Prostate gland (tissue), 2 donors: ENCODE results near the gene MMP12. TPM values are rescaled to one million over a fixed set of nuclear protein-coding genes. Genes with fewer than 3 reads are reported as not detected.

ENCODE experiments used
- DNase-seq: peaks from one replicate; pipeline ENCODE4 v3.0.0-alpha.2; 2019; ENCODE audit warnings: low spot score
- H3K27ac ChIP-seq, 2 donors: fragments of 200-600 bp; sonication (generic); 2 replicates each; pipeline ENCODE4 v1.5.1; 2017 to 2019
- H3K27me3 ChIP-seq: fragments of 200-600 bp; sonication (generic); replicated peaks from 2 replicates; pipeline ENCODE4 v1.5.1; 2019; ENCODE audit not compliant: insufficient read depth
- H3K36me3 ChIP-seq, 2 donors: fragments of 200-600 bp; sonication (generic); 1 replicate in 1 of 2; 2 replicates in 1 of 2; pipeline versions ENCODE4 v1.5.1 to v1.8.1; 2017 to 2019
- H3K4me1 ChIP-seq: fragments of 200-600 bp; sonication (generic); replicated peaks from 2 replicates; pipeline ENCODE4 v1.5.1; 2019
- H3K4me3 ChIP-seq, 2 donors: fragments of 200-600 bp; sonication (generic); 2 replicates each; pipeline ENCODE4 v1.5.1; 2017 to 2019
- H3K9me3 ChIP-seq: fragments of 200-600 bp; sonication (generic); 2 replicates; pipeline ENCODE4 v1.5.1; 2017
- POLR2A ChIP-seq: fragments of 450-650 bp; IDR thresholded peaks from one replicate; pipeline ENCODE4 v1.6.1; 2016; ENCODE audit warnings: antibody characterized with exemption, mild to moderate bottlenecking
- POLR2AphosphoS5 ChIP-seq: sonication (generic); formaldehyde crosslinking; IDR thresholded peaks from one replicate; pipeline ENCODE4 v1.6.1; 2017; ENCODE audit warnings: antibody characterized with exemption
- WGBS: methylation state at CpG from one replicate; pipeline ENCODE4 v1.1.5; 2018; 5-methylcytosine and 5-hydroxymethylcytosine counted together
- intact Hi-C: fragments of 100-400 bp; cut with DNase I; formaldehyde crosslinking; loops from one replicate; pipeline ENCODE4 v1.14.2; 2022
- total RNA-seq, 2 donors: library from RNA; depleted of rRNA; stranded (reverse); fragments of >200 nt; gene quantifications; one replicate each; pipeline ENCODE4 v1.1.0, GENCODE V29; 2016
- TF ChIP-seq, protein P1 (sequence below), 4 experiments: fragments of 200-600 bp in 2 of 4; fragments of 450-650 bp in 2 of 4; sonication (generic) in 2 of 4; IDR thresholded peaks; 1 replicate in 3 of 4; 2 replicates in 1 of 4; pipeline ENCODE4 v1.5.1; 2016 to 2019; ENCODE audit warnings: antibody characterized with exemption in 4 of 4, mild to moderate bottlenecking in 2 of 4, moderate library complexity in 2 of 4

The MMP12 gene
- not detected for total RNA-seq

DNA sequence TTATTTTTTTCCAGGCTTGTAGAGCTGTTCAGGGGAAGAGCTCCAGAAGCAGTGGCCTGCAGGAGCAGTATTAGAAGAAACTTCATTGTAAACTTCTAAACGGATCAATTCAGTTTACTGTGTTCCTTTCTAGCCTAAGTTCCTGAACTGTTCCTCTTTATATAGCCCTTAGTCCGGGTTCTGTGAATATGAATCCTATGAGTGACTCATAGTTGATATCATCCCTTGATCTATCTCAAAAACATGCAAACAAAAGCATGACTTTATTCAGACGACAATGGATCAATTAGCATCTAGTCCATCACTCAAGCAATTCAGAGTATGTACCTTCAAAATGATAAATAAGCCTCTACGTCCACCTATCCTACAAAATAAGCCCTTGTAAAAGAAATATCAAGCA, at the start of gene MMP12:
TSS of gene MMP12 (minus strand) at position 131 of the 400 bp plus-strand sequence. CDS start at position 86, 45 bp downstream.
- Histone ChIP-seq H3K4me3 (no peak within 1 kb of the TSS), H3K36me3 (no peaks in the 10 kb centered on the region), H3K27ac (no peak within 1 kb of the TSS), H3K4me1 (no peaks in the 10 kb centered on the region), H3K27me3 (no peaks in the 10 kb centered on the region), H3K9me3 (no peaks in the 10 kb centered on the region)
- intact Hi-C loops = no loop called here
- TF ChIP-seq, protein P1, sequence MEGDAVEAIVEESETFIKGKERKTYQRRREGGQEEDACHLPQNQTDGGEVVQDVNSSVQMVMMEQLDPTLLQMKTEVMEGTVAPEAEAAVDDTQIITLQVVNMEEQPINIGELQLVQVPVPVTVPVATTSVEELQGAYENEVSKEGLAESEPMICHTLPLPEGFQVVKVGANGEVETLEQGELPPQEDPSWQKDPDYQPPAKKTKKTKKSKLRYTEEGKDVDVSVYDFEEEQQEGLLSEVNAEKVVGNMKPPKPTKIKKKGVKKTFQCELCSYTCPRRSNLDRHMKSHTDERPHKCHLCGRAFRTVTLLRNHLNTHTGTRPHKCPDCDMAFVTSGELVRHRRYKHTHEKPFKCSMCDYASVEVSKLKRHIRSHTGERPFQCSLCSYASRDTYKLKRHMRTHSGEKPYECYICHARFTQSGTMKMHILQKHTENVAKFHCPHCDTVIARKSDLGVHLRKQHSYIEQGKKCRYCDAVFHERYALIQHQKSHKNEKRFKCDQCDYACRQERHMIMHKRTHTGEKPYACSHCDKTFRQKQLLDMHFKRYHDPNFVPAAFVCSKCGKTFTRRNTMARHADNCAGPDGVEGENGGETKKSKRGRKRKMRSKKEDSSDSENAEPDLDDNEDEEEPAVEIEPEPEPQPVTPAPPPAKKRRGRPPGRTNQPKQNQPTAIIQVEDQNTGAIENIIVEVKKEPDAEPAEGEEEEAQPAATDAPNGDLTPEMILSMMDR (IDR thresholded peaks at IDR 0.05) = no peak
- TF ChIP-seq POLR2A (no peak), POLR2AphosphoS5 (no peak)
- DNase-seq = no peak
- 81% methylated on average over 4 of the region's 4 CpGs for WGBS

DNA sequence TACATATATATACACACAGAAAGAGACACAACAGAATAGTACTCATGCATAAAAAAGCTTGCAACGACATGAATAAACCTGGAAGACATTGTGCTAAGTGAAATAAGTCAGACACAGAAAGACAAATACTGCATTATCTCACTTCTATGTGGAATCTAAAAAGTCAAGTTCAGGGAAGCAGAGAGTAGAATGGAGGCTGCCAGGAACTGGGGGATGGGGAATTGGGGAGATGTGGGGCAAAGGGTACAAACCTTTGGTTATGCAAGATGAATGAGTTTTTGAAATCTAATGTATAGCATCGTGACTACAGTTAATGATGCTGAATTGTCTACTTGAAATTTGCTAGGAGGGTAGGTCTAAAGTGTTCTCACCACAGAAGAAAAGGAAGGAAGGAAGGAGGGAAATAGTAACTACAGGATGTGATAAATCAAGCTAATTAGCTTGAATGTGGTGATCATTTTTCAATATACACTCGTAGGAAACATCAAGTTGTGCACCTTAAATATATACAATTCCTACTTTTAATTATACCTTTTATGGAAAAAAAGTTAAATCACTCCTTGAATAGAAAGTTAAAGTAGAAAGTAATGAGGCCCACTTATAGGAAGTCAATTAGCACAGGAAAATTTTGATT, 46.9 kb upstream of the MMP12 start:
- no peaks in the 10 kb centered on the region for H3K9me3 ChIP-seq
- intact Hi-C loops = no loop called here
- no peak for DNase-seq
- H3K27me3 ChIP-seq = no peaks in the 10 kb centered on the region
- no peaks in the 10 kb centered on the region for H3K4me1 ChIP-seq
- H3K27ac ChIP-seq = no peak overlapping the region
- H3K4me3 ChIP-seq = no peak overlapping the region
- WGBS = 72% methylated on average over 3 of the region's 3 CpGs
- H3K36me3 ChIP-seq = no peaks in the 10 kb centered on the region
- TF ChIP-seq POLR2AphosphoS5 (no peak), POLR2A (no peak)
- TF ChIP-seq, protein P1 (IDR thresholded peaks at IDR 0.05) = no peak

DNA sequence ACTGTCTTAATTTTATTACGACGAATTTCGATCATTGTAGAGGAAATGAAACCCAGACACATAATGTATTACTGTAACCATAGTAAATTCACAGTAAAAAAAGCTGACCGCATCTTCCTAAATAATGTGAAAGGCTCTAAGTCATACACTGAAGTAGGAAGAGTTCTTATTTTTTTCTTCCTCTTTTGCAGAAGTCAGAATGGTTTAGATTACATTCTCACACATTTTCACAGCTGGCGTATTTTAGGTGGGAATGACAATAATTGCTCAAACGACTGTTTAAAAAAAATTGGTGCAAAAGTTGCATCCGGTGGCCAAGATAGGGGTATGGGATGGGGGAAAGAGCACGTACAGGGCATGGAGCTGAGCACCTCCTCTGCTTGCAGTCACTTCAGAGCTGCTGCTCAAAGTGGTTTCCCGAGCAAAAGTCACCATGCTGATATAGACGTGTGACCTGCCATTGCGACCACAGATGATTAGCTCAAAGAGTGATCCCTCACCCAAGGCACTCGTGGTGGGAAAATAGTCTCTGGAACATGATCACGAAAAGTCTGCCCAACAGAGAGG, 45.4 kb upstream of the MMP12 start:
- H3K36me3 ChIP-seq = no peaks in the 10 kb centered on the region
- intact Hi-C loops = no loop called here
- H3K27ac ChIP-seq = no peak overlapping the region
- no peaks in the 10 kb centered on the region for H3K9me3 ChIP-seq
- no peak for TF ChIP-seq POLR2A
- WGBS = 75% methylated on average over 13 of the region's 13 CpGs
- no peaks in the 10 kb centered on the region for H3K27me3 ChIP-seq
- no peaks in the 10 kb centered on the region for H3K4me1 ChIP-seq
- no peak overlapping the region for H3K4me3 ChIP-seq
- no peak for DNase-seq

DNA sequence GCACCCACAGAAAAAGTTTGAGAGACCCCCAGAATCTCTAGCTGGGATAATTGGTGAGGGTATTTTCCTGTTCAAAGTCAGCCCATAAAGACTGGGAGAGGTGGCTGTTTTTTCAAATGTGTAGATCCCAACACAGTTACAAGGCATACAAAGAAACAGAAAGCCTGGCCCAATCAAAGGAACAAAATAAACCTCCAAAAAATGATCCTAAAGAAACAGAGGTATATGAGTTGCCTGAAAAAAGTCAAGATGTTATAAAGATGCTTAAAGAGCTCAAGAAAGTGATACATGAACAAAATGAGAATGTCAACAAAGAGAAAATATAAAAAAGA, 40.2 kb upstream of the MMP12 start:
- intact Hi-C loops = no loop called here
- no peak for DNase-seq

DNA sequence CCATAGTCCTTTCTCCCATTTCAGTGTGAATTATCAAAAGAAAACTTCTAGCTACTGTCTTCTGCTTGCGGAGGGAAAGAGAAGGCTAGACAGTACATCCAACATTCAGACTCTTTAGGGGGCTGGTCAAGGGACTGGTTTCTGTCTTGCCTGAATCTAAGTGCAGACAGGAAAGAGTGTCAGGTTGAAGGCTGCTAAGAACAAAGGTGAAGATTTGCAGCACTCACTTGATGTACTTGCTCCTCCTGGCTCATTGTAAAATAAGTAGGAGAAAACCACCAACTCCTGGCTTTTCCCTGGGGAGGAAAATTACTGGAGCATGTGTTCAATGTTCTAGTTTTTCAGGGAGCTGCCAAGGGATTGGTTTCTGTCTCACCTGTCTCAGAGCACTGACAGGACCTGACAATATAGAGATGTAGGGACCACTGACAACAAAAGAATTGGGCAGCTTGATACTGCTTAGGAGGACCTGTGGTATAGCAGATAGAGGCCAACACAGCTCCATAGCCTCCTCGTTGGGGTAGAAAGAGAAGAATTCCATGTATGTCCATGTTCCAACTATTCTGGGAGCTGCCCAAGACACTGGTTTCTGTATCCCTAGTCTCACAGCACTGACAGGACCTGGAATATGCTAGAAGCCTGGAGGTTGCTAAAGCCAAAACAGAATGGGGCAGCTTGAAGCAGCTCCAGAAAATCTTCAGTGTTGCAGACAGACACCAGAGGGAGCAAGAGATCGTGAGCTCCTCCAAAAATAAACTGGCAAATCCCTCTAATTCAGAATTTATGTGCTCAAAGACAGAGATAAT, 39.7 kb upstream of the MMP12 start:
- H3K9me3 ChIP-seq = no peaks in the 10 kb centered on the region
- H3K4me1 ChIP-seq = no peaks in the 10 kb centered on the region
- H3K4me3 ChIP-seq = no peak overlapping the region
- H3K27ac ChIP-seq = no peak overlapping the region
- TF ChIP-seq POLR2A = no peak
- no peak for TF ChIP-seq POLR2AphosphoS5
- TF ChIP-seq, protein P1 (IDR thresholded peaks at IDR 0.05) = peak in 3 of 4 experiments; percentile 23 to 58 (median 43)
- intact Hi-C loops = no loop called here
- H3K27me3 ChIP-seq = no peaks in the 10 kb centered on the region
- 39% methylated on average over 3 of the region's 3 CpGs for WGBS
- no peaks in the 10 kb centered on the region for H3K36me3 ChIP-seq
- no peak for DNase-seq

More for the DNA sequence above, 40.2 kb upstream of the MMP12 start:
- Histone ChIP-seq H3K27me3 (no peaks in the 10 kb centered on the region), H3K4me1 (no peaks in the 10 kb centered on the region), H3K27ac (no peak overlapping the region), H3K9me3 (no peaks in the 10 kb centered on the region), H3K36me3 (no peaks in the 10 kb centered on the region), H3K4me3 (no peak overlapping the region)
- TF ChIP-seq POLR2AphosphoS5 (no peak), POLR2A (no peak)
- TF ChIP-seq, protein P1 (IDR thresholded peaks at IDR 0.05) = no peak
